Measurements from ENCODE around the gene RSPO4.

The RSPO4 gene

DNA sequence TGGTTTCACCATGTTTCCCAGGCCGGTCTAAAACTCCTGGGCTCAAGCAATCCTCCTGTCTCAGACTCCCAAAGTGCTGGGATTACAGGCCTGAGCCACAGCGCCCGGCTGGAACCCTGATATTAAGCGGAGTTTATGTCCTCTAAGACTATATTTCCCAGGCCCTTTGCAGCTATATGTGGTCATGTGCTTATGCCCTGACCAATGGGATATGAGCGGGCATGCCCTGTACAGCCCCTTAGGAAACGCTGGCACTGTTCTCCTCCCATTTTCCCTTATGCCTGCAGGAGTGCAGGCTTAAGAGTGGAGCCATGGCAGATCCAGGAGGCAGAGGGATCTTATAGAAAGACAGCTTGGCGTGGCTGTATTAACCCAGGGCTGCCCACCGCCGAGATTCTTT, 29.9 kb downstream of the RSPO4 start:
- DNase-seq: peak in 1 of 10 donors; percentile 43
- intact Hi-C loops (cut with DNase I): no loop called here

DNA sequence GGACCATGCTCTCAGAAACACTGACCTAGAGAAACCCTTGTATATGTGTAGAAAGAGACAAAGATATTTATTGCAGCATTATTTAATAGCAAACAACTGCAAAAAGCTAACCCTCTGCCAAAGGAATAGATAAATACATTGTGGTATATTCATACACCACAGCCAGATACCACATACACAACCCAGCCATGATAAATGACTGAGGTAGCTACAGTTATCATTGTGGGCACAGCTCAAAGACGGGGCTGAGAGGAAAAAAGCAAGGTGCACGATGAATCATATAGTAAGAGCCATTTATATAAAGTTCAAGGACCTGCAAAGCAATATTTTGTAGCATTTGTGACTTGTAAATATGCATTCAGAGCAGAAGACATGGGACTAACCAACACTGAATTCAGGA, 30.8 kb downstream of the RSPO4 start:
- intact Hi-C loops (cut with DNase I): no loop called here

DNA sequence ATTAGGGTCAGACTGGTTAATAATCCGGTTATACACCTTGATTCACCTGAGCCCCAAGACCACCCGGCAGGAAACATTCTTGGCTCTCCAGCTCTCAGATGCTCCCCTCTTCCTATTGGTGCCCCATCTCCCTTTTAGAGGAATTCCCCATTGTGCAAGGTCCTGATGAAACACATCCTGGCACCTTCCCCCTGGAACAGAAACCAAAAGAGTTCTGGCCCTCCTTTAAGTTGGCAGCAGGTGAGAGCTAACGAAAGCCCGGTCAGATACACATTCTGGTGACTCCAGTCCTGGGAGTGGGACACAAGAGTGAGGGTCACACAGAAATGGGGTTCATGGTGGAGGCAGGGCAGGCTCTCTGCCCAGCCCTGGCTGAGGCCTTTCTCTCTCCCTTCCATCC, 32.2 kb downstream of the RSPO4 start:
- peak in 1 of 10 donors; percentile 2 for DNase-seq
- intact Hi-C loops (cut with DNase I): no loop called here

More for the DNA sequence above, 30.8 kb downstream of the RSPO4 start:
- no peak for DNase-seq

DNA sequence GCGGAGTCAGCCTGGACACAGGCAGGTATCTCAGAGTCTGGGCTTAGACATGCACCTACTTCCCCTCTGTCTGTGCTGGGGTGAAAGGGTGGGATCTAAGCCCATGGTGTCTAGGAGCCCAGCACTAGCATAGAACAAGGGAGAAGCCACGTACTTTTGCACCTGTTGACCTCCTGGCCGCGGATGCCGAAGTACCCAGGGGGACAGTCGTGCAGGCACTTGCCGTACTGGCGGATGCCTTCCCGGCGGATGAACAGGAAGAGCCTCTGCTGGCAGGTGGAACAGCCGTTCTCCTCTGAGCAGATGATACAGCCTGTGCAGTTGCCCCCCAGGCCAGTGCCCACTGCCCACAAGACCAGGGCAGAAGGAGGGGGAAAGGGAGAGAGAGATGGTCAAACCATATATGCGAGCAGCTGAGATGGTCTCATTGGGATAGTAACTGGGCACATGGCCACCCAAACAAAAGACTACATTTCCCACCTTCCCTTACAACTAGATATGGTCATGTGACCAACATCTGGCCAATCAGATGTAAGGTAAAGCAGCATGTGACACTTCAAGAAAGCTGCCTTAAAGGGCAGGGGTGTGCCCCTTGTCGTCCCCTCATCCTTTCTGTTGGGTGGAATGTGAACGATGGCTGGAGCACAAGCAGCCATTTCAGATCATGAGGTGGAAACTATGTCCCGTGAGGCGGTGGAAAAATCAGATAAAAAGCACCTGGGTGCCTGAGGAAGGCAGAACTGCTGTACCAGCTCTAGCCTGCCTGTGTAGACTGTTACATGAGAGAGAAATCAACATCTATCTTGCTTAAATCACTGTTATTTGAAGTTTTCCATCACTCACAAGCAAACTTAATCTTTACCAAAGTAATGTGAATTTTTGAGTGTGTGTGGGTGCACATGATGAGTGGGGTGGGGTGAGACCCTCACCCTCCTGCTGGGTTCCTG, 34.0 kb downstream of the RSPO4 start:
- intact Hi-C loops (cut with DNase I): no loop called here
- peak in 1 of 10 donors; percentile 79 for DNase-seq

DNA sequence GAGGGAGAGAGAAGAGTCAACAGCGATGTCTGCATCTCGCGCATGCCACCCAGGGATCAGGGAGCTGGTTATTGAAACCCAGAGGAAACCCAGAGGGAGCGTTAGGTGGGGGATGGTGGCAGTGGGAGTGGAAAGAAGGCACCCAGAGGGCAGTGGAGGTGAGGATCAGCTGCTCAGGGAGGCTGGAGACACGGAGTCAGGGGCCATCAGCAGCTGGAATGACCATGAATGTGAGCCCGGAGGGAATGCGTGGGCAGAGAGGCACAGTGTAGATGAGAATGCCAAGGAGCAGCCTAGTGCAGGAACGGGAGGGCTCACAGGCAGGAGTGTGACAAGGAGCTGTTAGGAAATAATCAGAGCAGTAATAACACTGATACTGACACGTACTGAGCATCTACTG, 36.2 kb downstream of the RSPO4 start:
- DNase-seq: peak in 1 of 10 donors; percentile 73
- intact Hi-C loops (cut with DNase I): no loop called here

DNA sequence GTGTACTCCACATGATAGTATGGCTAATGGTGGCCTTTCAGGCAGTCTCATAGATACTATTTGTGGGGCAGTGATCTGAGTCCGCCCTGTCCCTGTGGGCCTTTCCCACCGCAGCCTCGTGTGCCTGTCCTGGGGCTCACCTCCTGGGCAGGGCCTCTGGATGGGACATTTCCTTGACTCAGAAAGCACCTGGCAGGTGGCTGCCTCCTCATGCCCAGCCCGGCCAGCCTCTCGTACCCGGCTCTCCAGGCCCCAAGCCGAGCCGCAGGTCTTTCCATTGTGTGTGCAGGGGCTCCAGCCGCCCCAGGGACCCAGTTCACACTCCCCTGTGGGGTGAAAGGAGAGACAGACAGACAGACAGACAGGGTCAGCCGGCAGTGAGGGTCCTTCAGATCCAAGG, 38.3 kb downstream of the RSPO4 start:
- peak in 1 of 10 donors; percentile 62 for DNase-seq
- intact Hi-C loops (cut with DNase I): no loop called here

DNA sequence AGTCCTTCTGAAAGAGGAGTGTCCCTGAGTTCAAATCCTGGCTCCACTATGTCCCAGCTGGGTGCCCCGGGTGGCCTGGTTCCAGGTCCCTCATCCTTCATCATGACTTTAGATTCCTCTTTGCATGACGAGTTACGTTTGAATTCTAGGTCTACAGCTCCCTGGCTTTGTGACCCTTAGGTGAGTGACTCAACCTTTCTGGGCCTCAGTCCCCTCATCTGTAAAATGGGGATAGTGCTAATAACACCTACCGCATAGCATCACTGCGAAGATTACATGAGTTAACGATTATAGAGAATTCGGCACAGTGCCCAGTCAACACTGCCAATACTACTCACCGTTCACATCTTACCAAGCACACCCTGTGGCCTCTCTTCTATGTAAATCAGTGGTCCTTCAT, 39.4 kb downstream of the RSPO4 start:
- DNase-seq: no peak
- intact Hi-C loops (cut with DNase I): no loop called here

DNA sequence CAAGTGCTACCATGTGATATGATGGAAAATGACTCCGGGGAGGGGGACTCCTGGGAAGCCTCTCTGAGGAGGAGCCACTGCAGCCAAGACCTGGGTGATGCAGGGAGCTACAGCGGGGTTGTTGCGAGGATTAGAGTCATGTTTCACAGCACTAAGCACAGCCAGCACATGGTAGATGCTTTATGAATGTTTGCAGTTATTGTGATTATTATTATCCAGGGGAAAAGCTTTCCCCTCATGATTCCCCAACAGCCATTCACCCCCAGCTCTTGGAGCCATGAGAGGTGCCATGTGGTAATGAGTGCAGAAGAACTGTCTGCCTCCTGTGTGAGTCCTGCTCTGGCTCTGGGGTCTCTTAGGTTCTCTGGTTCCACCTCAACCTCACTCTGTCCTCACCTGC, 39.9 kb downstream of the RSPO4 start:
- intact Hi-C loops (cut with DNase I): no loop called here
- DNase-seq: peak in 1 of 10 donors; percentile 24

DNA sequence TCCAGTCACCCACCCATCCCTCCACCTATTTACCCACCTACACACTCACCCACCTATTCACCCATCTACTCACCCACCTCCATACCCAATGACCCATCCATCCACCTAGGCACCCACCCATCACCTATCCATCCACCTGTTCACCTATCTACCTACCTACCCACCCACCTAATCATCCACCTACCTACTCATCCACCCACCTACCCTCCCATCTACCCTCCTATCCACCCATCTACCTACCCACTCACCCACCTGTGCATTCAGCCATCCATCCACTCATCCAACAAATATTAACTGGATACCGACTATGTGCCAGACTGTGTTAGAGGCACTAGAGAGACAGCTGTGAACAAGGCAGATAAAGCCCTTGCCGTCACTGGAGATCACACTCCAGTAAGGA, 40.3 kb downstream of the RSPO4 start:
- intact Hi-C loops (cut with DNase I): no loop called here

DNA sequence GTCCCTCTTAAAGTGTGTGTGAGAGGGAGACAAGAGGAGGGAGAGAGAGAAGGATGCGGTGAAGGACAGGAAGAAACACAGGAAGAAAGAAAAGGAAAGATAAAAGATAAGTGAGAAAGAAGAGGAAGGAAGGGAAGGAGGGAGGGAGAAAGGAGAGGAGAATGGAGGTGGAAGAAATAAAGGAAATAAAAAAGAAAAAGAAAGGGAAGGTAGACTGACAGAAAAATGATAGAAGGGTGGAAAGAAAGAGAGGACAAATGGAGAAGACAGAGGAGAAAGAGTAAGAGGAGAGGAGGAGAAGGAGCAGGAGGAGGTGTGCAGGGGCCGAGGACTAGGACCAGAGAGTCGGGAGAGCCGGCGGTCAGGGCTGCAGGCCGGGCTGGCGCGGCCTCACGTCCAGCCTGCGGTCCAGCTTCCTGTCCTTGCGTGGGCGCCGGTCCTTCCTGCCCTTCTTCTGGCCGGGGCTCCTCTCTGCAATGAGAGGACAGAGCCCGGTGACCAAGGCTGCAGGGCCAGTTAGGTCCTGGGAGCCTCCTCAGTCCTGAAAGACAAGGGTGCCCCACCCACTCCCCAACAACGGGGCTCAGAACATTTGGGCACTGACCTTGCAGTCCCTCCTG, 42.0 kb downstream of the RSPO4 start:
- peak in 2 of 10 donors; percentile 37 to 47 for DNase-seq
- intact Hi-C loops (cut with DNase I): no loop called here

More for the DNA sequence above, 40.3 kb downstream of the RSPO4 start:
- DNase-seq: peak in 1 of 10 donors; percentile 3

DNA sequence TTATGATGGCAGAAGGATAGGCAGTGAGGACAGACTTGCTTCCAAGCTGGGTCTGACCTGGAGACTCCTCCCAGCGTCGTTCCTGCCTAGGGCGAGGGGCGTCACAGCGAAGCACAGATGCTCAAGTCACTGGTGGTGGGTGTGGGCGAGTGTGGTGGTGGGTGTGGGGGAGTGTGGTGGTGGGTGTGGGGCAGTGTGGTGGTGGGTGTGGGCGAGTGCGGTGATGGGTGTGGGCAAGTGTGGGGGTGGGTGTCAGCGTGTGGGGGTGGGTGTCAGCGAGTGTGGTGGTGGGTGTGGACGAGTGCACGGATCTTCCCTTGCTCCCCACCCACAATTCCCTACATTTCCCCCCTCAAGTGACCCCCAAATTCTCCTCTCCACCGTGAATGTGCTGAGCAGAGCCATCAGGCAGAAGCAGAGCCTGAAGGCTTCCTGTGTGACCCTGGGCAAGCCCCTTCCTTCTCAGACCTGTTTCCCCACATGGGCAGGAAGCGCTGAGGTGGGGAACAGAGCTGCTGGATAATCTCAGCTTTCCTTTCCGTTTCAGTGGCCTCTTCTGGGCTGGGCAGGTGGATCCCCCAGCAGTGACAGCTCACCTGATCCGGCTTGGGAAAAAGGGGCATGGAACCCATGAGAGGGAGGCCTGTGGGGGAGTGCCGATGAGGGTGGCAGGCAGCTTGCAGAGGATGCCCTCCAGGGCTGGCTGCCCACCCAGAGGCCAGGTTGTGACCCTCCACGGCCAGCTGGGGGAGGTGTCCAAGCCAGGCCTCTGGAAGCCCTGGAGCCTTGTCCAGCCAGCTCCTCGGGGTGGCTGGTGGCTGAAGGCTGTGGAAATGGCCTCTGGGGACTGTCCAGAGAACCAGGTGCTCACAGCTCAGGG, 42.9 kb downstream of the RSPO4 start:
- intact Hi-C loops (cut with DNase I): no loop called here

DNA sequence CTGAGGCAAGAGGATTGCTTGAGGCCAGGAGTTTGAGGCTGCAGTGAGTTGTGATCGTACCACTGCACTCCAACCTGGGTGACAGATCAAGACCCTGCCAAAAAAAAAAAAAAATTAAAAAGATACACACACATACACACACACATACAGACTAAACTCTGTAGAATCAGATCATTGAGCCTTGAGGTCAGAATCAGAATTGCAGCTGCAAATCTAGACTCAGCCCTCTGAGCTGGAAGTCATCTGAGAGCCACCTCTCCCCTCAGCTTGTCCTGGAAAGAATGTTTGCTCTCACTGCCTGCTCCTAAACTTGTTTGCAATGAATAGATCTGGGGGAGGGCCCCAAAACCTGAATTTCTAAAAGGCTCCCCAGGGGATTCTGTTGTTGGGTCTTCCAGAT, 44.6 kb downstream of the RSPO4 start:
- intact Hi-C loops (cut with DNase I): no loop called here
- DNase-seq: peak in 1 of 10 donors; percentile 24

More for the DNA sequence above, 42.9 kb downstream of the RSPO4 start:
- peak in 2 of 10 donors; percentile 48 to 65 for DNase-seq

DNA sequence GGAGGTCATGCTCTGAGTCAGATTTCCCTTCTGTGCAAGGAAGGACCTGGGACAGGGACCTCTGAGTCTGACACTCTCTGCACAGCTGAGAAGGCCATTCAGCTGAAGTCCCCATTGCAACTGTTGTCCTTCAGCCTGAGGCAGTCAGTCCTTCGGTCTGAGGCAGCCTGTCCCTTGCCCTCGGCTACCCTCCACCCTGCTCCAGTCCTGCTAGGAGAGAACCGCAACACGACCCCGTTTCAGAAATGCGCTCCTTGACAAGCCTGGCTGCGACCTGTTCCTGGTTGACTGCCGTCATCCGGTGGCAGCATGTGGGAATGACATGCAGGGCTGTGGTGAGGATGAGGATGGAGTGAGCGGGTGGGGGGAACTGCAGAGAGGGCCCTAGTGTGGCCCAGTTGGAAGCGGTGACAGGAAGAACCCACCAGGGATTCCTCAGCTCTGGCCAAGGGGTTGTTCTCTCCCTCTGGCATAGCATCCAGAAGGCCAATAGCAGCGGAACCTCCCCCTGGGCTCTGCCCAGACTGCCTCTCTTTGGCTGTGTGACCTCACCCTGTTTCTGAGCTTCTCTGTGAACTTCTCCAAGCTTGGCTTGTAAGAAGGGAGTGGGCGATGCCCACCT, 45.7 kb downstream of the RSPO4 start:
- DNase-seq: peak; percentile 42 to 94 (median 76)
- intact Hi-C loops (cut with DNase I): loop anchor here (1.0 kb wide), 1 partner anchor 140 kb away; no protein-coding TSS in a partner anchor

DNA sequence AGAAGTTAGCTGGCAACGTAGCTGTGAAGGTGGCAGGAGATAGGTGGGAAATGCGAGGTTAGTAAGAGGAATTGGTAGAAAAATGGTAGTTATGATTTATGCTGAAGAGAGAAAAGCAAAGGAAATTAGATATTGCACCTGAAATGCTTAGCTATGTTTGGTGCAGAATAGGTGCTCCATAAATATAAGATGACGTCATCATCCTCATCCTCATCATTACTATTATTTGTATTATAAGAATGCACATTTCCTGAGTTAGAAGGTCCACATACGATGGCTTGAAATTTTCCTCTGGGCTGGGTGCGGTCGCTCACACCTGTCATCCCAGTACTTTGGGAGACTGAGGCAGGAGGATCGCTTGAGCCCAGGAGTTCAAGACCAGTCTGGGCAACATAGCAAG, 46.5 kb downstream of the RSPO4 start:
- intact Hi-C loops (cut with DNase I): loop anchor here (1.0 kb wide), 1 partner anchor 139 kb away; no protein-coding TSS in a partner anchor
- no peak for DNase-seq

DNA sequence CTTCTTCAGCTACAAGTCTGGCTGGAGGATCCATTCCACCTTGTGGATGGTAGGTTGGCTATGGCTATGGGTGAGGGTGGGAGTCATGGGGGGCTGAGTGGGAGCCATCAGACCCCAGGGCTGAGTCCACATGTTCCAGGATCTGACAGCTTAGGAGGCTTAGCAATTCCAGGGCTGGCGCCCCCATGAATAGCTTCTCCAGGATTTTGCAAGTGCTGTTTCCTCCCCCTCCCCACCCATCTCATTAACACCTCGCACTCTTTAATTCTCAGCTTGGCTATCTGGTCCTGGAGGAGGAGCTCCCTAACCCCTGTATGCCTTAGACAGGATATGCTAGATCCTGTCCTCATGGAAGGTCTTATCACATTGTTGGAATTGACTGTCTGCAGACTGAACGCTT, 47.0 kb downstream of the RSPO4 start:
- intact Hi-C loops (cut with DNase I): no loop called here
- peak in 1 of 10 donors; percentile 74 for DNase-seq

DNA sequence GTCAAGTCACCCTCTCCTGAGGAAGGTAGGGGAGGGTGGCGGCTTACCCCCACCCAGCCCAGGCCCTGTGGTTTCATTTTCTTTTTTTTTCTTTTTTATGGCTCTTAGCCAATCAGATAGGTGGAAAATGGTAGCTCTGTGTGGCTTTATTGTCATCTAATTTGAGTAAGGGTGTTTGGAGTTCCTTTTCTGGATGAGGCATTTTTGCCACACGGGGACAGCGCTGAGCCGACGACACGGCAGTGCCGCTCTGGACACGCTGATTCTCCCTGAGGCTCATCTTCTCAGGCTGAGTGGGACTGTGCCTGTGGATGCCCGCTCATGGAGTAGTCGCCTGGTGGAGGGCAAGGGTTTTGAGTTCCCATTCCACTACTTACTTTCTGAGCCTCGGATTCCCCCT, 48.4 kb downstream of the RSPO4 start:
- intact Hi-C loops (cut with DNase I): no loop called here

DNA sequence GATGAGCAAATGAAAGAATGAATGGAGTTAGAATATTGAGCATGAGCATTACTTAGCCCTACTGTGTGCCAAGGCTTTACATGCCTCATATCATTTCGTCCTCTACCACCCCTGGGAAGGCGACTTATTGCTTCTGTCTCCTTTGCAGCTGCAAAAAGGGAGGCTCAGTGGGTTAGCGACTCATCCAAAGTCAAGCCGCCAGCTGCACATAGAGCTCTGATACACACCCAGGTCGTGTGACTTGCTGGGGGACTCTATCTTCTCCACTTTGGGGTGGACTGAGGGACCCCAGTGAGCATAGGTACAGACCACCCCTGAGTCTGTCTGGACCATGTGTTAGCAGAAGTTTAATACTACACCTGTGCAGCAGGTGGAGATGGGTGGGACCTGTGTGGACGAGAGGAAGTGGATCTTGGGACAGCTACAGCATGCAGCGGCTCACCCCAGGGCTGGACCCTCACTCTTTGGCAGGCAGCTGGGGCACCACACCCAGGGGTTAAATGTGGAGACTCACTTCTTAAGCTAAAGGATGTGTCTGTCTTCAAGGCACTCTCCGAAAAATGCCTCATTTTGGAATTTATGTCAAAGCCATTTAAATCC, 49.8 kb downstream of the RSPO4 start:
- no peak for DNase-seq
- intact Hi-C loops (cut with DNase I): no loop called here

More for the DNA sequence above, 48.4 kb downstream of the RSPO4 start:
- DNase-seq: peak in 1 of 10 donors; percentile 11

DNA sequence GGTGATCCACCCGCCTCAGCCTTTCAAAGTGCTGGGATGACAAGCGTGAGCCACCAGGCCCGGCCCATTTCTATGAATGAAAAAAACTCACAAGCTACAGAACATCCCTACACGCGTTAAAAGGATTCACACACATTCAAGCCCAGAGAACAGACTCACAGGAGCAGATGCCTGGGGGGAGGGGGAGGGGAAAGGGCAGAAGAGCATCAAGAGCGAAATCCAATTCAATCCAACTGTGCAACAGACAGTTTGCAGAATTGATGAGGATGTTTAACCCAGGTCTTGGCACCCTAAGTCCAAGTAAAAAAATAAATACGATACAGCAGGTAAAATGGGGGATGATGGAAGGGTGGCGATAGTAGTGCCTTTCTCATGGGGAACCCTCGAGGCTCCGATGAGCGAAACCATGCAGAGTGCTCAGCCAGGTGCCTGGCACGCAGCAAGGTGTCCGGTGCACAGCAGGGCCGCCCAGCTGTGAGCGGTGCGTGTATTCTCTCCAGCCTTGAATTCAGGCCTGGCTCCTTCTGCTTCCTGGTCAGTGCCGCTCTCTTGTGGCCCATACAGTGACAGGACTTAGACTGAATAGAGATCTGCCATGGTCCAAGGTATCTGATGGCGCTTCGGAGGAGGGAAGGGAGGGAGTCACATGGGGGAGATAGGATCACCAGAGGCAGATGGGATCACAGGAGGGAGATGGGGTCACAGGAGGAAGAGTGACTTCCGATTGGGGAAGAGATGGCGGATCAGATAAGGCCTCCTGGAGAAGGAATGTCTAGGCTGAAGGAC, 50.5 kb downstream of the RSPO4 start:
- intact Hi-C loops (cut with DNase I): no loop called here
- no peak for DNase-seq

DNA sequence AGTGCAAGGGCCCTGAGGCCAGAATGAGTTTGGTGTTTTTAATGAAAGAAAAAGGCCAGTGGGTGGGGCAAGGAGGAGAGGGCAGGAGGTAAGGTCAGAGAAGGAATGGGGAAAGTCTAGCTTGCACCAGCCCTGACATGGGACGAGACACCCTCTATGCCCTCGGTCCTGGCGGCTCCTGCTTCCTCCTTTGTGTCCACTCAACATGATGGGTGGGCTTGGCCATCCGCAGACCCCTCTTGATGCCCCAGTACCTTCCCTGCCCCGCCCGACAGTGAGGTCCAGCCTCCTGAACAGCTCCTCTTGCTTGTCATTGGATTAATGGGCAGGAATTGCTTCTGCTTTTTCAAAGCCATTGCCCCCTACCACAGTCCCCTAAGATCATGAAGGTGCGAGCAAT, 52.4 kb downstream of the RSPO4 start:
- intact Hi-C loops (cut with DNase I): no loop called here

More for the DNA sequence above, 52.4 kb downstream of the RSPO4 start:
- DNase-seq: no peak
